NOMO-1 treated with dmso at 0.1 percent for 144 hours (cell line): ENCODE measurements around the gene ZNF821.
"Not testable (repeated sequence)": the region's sequence is repeated elsewhere in the genome, so short reads cannot be mapped to it uniquely, and the experiment has no call there.

Experiments used
- DNase-seq: peaks from one replicate; lab custom pipeline; 2025; ENCODE audit not compliant: unreplicated experiment; lab: John Stamatoyannopoulos, UW

Gene ZNF821

DNA sequence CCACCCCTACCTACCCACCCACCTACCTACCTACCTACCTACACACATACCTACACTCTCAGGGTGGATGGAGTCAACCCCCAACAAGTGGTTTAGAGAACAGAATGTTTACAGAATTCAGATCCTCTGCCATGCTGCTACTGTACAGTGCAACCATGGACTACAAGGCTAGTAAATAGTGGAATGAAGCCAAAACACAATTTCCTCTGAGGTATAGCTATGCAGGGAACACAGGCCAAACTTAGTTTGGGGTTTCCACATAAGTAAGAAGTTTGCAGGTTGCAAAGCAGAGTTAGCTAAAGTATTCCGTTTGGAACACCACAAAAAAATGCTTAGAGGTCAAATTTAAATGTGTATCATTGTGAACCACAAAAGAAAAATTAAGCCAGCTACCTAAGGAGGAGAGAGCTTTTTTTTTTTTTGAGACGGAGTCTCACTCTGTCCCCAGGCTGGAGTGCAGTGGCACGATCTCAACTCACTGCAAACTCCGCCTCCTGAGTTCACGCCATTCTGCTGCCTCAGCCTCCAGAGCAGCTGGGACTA is 72.7 kb downstream of the ZNF821 start:
- DNase-seq: no peak

DNA sequence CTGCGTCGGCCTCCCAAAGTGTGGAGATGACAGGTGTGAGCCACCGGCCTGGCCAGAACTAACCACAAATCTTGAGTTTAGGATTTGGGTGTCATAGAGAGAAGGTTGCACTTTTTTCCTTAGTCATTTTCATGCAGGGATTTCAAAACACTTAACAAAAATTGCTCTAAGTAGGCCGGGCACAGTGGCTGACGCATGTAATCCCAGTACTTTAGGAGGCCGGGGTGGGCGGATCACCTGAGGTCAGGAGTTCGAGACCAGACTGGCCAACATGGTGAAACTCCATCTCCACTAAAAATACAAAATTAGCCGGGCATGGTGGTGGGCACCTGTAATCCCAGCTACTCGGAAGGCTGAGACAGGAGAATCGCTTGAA is 73.8 kb downstream of the ZNF821 start:
- not testable (repeated sequence) for DNase-seq
